Vagina (tissue), 2 donors: ENCODE data around the gene EMP1. TPM values are rescaled to one million over a fixed set of nuclear protein-coding genes. Genes with fewer than 3 reads are reported as not detected.
A peak's percentile ranks its signal among the peaks of the same experiment; 100 is the strongest.

ENCODE experiments used
- DNase-seq, 2 donors: peaks; one replicate each; pipeline ENCODE4 v3.0.0-alpha.2; 2017; ENCODE audit errors: extremely low spot score in 2 of 2
- H3K27ac ChIP-seq: fragments of 200-600 bp; sonication (generic); one replicate; pipeline ENCODE4 v1.5.1; 2019
- H3K27me3 ChIP-seq: fragments of 200-600 bp; sonication (generic); one replicate; pipeline ENCODE4 v1.5.1; 2019
- H3K36me3 ChIP-seq, 2 donors: fragments of 200-600 bp; sonication (generic); one replicate each; pipeline ENCODE4 v1.5.1; 2017 to 2019
- H3K4me1 ChIP-seq: fragments of 200-600 bp; sonication (generic); one replicate; pipeline ENCODE4 v1.5.1; 2019
- H3K4me3 ChIP-seq, 2 donors: fragments of 200-600 bp; sonication (generic); 1 replicate in 1 of 2; 2 replicates in 1 of 2; pipeline ENCODE4 v1.5.1; 2016 to 2019
- H3K9me3 ChIP-seq: fragments of 200-600 bp; sonication (generic); one replicate; pipeline ENCODE4 v1.5.1; 2019
- CTCF ChIP-seq, 3 experiments: fragments of 450-650 bp in 2 of 3; fragments of 200-600 bp in 1 of 3; sonication (generic) in 1 of 3; IDR thresholded peaks; one replicate each; pipeline ENCODE4 v1.5.1; 2017 to 2019; ENCODE audit warnings: antibody characterized with exemption in 3 of 3, mild to moderate bottlenecking in 2 of 3, moderate library complexity in 2 of 3
- POLR2A ChIP-seq, 2 donors: fragments of 450-650 bp; IDR thresholded peaks; one replicate each; pipeline ENCODE4 v1.6.1; 2017; ENCODE audit warnings: antibody characterized with exemption in 2 of 2, mild to moderate bottlenecking in 2 of 2, moderate library complexity in 2 of 2
- POLR2AphosphoS5 ChIP-seq, 2 donors: sonication (generic); formaldehyde crosslinking; IDR thresholded peaks; one replicate each; pipeline ENCODE4 v1.9.0; 2017; ENCODE audit warnings: antibody characterized with exemption in 2 of 2, mild to moderate bottlenecking in 2 of 2, low read depth in 1 of 2; ENCODE audit not compliant: insufficient read depth in 1 of 2
- intact Hi-C: fragments of 100-400 bp; cut with DNase I; formaldehyde crosslinking; loops from one replicate; pipeline ENCODE4 v1.15.1; 2023
- total RNA-seq: library from RNA; depleted of rRNA; stranded (reverse); fragments of >200 nt; gene quantifications from one replicate; pipeline ENCODE4 v1.2.3, GENCODE V29; 2016

EMP1 gene
- 675 TPM for total RNA-seq

- TF ChIP-seq POLR2AphosphoS5 (IDR thresholded peaks at IDR 0.05; ENCODE audit: insufficient read depth in 1 of 2, low read depth in 1 of 2) (peak; percentile 94), POLR2A (IDR thresholded peaks at IDR 0.05) (peak in 1 of 2 donors; percentile 82), CTCF (IDR thresholded peaks at IDR 0.05) (no peak)
- peak within 1 kb of the TSS; percentile 89 for H3K27ac ChIP-seq
- DNase-seq = peak in 1 of 2 donors; percentile 98
- peaks cover 63% of the 10 kb centered on the region for H3K4me1 ChIP-seq
- H3K36me3 ChIP-seq = no peaks in the 10 kb centered on the region
- no peaks in the 10 kb centered on the region for H3K27me3 ChIP-seq
- H3K9me3 ChIP-seq = no peaks in the 10 kb centered on the region
- peak within 1 kb of the TSS; percentile 60 to 65 for H3K4me3 ChIP-seq
- intact Hi-C loops = loop anchor here (2.0 to 5.0 kb wide), 2 partner anchors 49 to 96 kb away; no protein-coding TSS in a partner anchor
Measured at GRCh38 chr12:13196130-13196921, at the start of gene EMP1. Gene EMP1, plus strand, starts transcription at chr12:13196726. Its CDS starts 14,785 bp downstream, at chr12:13211511.

- no peak for DNase-seq
- TF ChIP-seq POLR2AphosphoS5 (IDR thresholded peaks at IDR 0.05; ENCODE audit: insufficient read depth in 1 of 2, low read depth in 1 of 2) (no peak), CTCF (IDR thresholded peaks at IDR 0.05) (no peak), POLR2A (IDR thresholded peaks at IDR 0.05) (no peak)
- Histone ChIP-seq H3K4me1 (peaks cover 28% of the 10 kb centered on the region), H3K27me3 (no peaks in the 10 kb centered on the region), H3K36me3 (no peaks in the 10 kb centered on the region), H3K4me3 (no peak overlapping the region), H3K27ac (no peak overlapping the region), H3K9me3 (no peaks in the 10 kb centered on the region)
- intact Hi-C loops = loop anchor here (5.0 kb wide), 1 partner anchor 49 kb away; the partner anchor contains the start of gene EMP1
Measured at GRCh38 chr12:13147688-13148484, 48.6 kb upstream of the EMP1 start.

GRCh38 chr12:13148485-13148847 lies 48.1 kb upstream of the EMP1 start:
- H3K27me3 ChIP-seq = no peaks in the 10 kb centered on the region
- intact Hi-C loops = loop anchor here (5.0 kb wide), 1 partner anchor 49 kb away; the partner anchor contains the start of gene EMP1
- DNase-seq = no peak
- no peaks in the 10 kb centered on the region for H3K9me3 ChIP-seq
- H3K27ac ChIP-seq = no peak overlapping the region
- no peak for TF ChIP-seq POLR2AphosphoS5 (IDR thresholded peaks at IDR 0.05; ENCODE audit: insufficient read depth in 1 of 2, low read depth in 1 of 2)
- no peak overlapping the region for H3K4me3 ChIP-seq
- peaks cover 28% of the 10 kb centered on the region for H3K4me1 ChIP-seq
- no peaks in the 10 kb centered on the region for H3K36me3 ChIP-seq

GRCh38 chr12:13149411-13149810 lies 47.1 kb upstream of the EMP1 start:
- Histone ChIP-seq H3K27ac (no peak overlapping the region), H3K4me1 (peaks cover 28% of the 10 kb centered on the region), H3K9me3 (no peaks in the 10 kb centered on the region), H3K4me3 (no peak overlapping the region), H3K27me3 (no peaks in the 10 kb centered on the region), H3K36me3 (no peaks in the 10 kb centered on the region)
- DNase-seq = no peak
- intact Hi-C loops = loop anchor here (5.0 kb wide), 1 partner anchor 48 kb away; the partner anchor contains the start of gene EMP1
- no peak for TF ChIP-seq CTCF (IDR thresholded peaks at IDR 0.05)
- no peak for TF ChIP-seq POLR2AphosphoS5 (IDR thresholded peaks at IDR 0.05; ENCODE audit: insufficient read depth in 1 of 2, low read depth in 1 of 2)
- no peak for TF ChIP-seq POLR2A (IDR thresholded peaks at IDR 0.05)

- TF ChIP-seq CTCF (IDR thresholded peaks at IDR 0.05) = no peak
- TF ChIP-seq POLR2A (IDR thresholded peaks at IDR 0.05) = no peak
- no peak for TF ChIP-seq POLR2AphosphoS5 (IDR thresholded peaks at IDR 0.05; ENCODE audit: insufficient read depth in 1 of 2, low read depth in 1 of 2)
- Histone ChIP-seq H3K36me3 (no peaks in the 10 kb centered on the region), H3K27me3 (no peaks in the 10 kb centered on the region), H3K27ac (no peak overlapping the region), H3K4me3 (no peak overlapping the region), H3K9me3 (no peaks in the 10 kb centered on the region), H3K4me1 (peaks cover 15% of the 10 kb centered on the region)
- no peak for DNase-seq
- intact Hi-C loops = no loop called here
Measured at GRCh38 chr12:13152281-13152680, 44.2 kb upstream of the EMP1 start.
